A549 treated with AZD9567 at 1 μM for 4 hours (cell line): ENCODE results near the gene GEN1. TPM values are rescaled to one million over a fixed set of nuclear protein-coding genes. Genes with fewer than 3 reads are reported as not detected.

ENCODE experiments used
- total RNA-seq: library from RNA; stranded (reverse); fragments of 200-300 nt; extraction: Qiagen RNA extraction; gene quantifications from 5 replicates; pipeline ENCODE4 v1.2.3, GENCODE V29; 2022; ENCODE audit not compliant: insufficient read depth

The GEN1 gene
- total RNA-seq: 7.8 to 14.6 TPM (median 12.1 TPM) in 5 replicates

GRCh38 chr2:17753803-17754663 lies at the start of gene GEN1, which contains the start of gene SMC6:
GEN1 (plus strand) TSS chr2:17754138; CDS start chr2:17759944, 5,806 bp downstream.
SMC6 (minus strand) TSS chr2:17753810; CDS start chr2:17745946, 7,864 bp downstream.

GRCh38 chr2:17816396-17817245 lies 62.7 kb downstream of the GEN1 start, which contains the start of gene MSGN1:
MSGN1 (plus strand) TSS chr2:17816460; CDS start chr2:17816519, 59 bp downstream.

Other genes starting within 250 kb of the GEN1 start
- gene RAD51AP2, start 235.7 kb upstream of the GEN1 start, total RNA-seq: not detected in 5 replicates
- not detected in 5 replicates for gene VSNL1, start 213.4 kb upstream of the GEN1 start, total RNA-seq
- 26.4 to 35.5 TPM (median 32.1 TPM) in 5 replicates for gene SMC6, start 328 bp upstream of the GEN1 start, total RNA-seq
- gene MSGN1, start 62.3 kb downstream of the GEN1 start, total RNA-seq: not detected in 5 replicates
- gene KCNS3, start 124.5 kb downstream of the GEN1 start, total RNA-seq: 1.1 to 2.0 TPM (median 1.2 TPM) in 5 replicates